ENCODE measurements around the gene CXCL12.

DNA sequence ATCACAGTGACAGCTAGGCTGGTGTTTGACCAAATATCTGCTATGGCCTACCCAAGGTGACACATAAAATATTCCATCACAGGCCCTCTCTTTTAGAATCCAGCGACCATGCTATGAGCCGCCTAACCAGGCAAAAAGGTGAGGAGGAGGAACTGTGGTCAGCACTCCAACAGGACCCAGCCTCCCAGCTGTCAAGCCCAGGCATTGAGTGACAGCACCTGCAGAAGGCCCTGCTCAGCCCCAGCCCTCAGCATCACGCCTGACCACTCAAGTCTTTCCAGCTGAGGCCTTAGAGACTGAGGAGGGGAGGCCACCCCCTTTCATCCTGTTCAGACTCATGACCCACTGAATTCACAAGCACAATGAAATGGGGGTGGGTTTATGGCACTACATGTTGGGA is 43.0 kb downstream of the CXCL12 start:
- TF ChIP-seq, protein P1, sequence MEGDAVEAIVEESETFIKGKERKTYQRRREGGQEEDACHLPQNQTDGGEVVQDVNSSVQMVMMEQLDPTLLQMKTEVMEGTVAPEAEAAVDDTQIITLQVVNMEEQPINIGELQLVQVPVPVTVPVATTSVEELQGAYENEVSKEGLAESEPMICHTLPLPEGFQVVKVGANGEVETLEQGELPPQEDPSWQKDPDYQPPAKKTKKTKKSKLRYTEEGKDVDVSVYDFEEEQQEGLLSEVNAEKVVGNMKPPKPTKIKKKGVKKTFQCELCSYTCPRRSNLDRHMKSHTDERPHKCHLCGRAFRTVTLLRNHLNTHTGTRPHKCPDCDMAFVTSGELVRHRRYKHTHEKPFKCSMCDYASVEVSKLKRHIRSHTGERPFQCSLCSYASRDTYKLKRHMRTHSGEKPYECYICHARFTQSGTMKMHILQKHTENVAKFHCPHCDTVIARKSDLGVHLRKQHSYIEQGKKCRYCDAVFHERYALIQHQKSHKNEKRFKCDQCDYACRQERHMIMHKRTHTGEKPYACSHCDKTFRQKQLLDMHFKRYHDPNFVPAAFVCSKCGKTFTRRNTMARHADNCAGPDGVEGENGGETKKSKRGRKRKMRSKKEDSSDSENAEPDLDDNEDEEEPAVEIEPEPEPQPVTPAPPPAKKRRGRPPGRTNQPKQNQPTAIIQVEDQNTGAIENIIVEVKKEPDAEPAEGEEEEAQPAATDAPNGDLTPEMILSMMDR (IDR thresholded peaks at IDR 0.05; ENCODE audit: insufficient read depth, low read depth, low read length), result no peak
- no peak for TF ChIP-seq EZH2 (IDR thresholded peaks at IDR 0.05; ENCODE audit: insufficient read depth, low read length)
